Stimulated activated CD8-positive, alpha-beta memory T cell treated with anti-CD3 and anti-CD28 coated beads, Interleukin-15, amount 100 ng/mL, for 24 hours (primary cell): Measurements from ENCODE around the gene IFITM1.
"Not testable (repeated sequence)": the region's sequence is repeated elsewhere in the genome, so short reads cannot be mapped to it uniquely, and the experiment has no call there.

Experiments used
- DNase-seq: peaks from one replicate; pipeline ENCODE4 v3.0.0-alpha.2; 2020; ENCODE audit warnings: low read depth

The IFITM1 gene

GRCh38 chr11:326592-326841, 12.7 kb downstream of the IFITM1 start:
- DNase-seq, result no peak

GRCh38 chr11:326842-327580, 13.2 kb downstream of the IFITM1 start:
- no peak for DNase-seq

- DNase-seq, result no peak
These were observed 13.7 kb downstream of the IFITM1 start for GRCh38 chr11:327581-327923.

- no peak for DNase-seq
These were observed 14.2 kb downstream of the IFITM1 start for GRCh38 chr11:328012-328411.

- DNase-seq, result not testable (repeated sequence)
These were observed 14.8 kb downstream of the IFITM1 start for GRCh38 chr11:328516-329100.

GRCh38 chr11:329886-330253, 16.0 kb downstream of the IFITM1 start:
- no peak for DNase-seq

GRCh38 chr11:330307-330693, 16.5 kb downstream of the IFITM1 start:
- DNase-seq, result no peak

GRCh38 chr11:330694-331357, 17.0 kb downstream of the IFITM1 start:
- no peak for DNase-seq

- no peak for DNase-seq
These were observed 17.7 kb downstream of the IFITM1 start for GRCh38 chr11:331358-332060.

GRCh38 chr11:332651-333480, 19.0 kb downstream of the IFITM1 start:
- DNase-seq, result no peak

- not testable (repeated sequence) for DNase-seq
These were observed 19.9 kb downstream of the IFITM1 start for GRCh38 chr11:333616-334263.

- DNase-seq, result no peak
These were observed 20.6 kb downstream of the IFITM1 start for GRCh38 chr11:334264-334994.

GRCh38 chr11:335779-336658, 22.2 kb downstream of the IFITM1 start:
- DNase-seq, result no peak

GRCh38 chr11:336659-337198, 22.9 kb downstream of the IFITM1 start:
- DNase-seq, result no peak

- DNase-seq, result no peak
These were observed 23.9 kb downstream of the IFITM1 start for GRCh38 chr11:337711-338110.

- no peak for DNase-seq
These were observed 26.1 kb downstream of the IFITM1 start for GRCh38 chr11:339963-340362.

GRCh38 chr11:340539-341512, 27.0 kb downstream of the IFITM1 start:
- no peak for DNase-seq

GRCh38 chr11:342328-342727, 28.5 kb downstream of the IFITM1 start:
- DNase-seq, result no peak
